Measurements from ENCODE around the gene KRTAP9-7.
"Not testable (repeated sequence)": the region's sequence is repeated elsewhere in the genome, so short reads cannot be mapped to it uniquely, and the experiment has no call there.

Gene KRTAP9-7

DNA sequence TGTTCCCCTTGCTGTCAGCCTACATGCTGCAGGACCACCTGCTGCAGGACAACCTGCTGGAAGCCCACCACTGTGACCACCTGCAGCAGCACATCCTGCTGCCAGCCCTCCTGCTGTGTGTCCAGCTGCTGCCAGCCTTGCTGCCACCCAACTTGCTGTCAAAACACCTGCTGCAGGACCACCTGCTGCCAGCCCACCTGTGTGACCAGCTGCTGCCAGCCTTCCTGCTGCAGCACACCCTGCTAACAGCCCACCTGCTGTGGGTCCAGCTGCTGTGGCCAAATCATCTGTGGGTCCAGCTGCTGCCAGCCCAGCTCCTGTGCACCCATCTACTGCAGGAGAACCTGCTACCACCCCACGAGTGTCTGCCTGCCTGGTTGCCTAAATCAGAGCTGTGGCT, 4.2 kb upstream of the KRTAP9-7 start:
- not testable (repeated sequence) for DNase-seq (ENCODE audit: low read depth in 1 of 2, low spot score in 1 of 2)

DNA sequence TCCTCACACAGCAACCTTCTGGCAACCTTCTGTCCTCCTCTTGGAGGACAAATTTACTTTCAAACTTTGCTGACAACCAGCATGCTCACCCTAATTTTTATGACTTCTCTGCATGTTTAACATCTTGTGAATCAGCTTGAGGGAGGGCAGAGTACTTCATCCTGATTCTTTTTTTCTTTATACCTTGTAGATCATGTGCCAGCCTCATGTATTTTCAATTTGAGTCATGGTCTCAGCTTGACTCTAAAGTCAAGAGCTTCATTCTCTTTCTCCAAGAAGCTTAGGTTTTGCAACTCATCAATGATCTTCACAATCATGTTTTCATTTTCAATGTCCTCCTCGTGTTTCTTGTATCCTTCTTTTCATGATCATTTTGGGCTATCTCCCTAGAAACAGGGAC, 3.6 kb upstream of the KRTAP9-7 start:
- DNase-seq (ENCODE audit: low read depth in 1 of 2, low spot score in 1 of 2), result no peak

DNA sequence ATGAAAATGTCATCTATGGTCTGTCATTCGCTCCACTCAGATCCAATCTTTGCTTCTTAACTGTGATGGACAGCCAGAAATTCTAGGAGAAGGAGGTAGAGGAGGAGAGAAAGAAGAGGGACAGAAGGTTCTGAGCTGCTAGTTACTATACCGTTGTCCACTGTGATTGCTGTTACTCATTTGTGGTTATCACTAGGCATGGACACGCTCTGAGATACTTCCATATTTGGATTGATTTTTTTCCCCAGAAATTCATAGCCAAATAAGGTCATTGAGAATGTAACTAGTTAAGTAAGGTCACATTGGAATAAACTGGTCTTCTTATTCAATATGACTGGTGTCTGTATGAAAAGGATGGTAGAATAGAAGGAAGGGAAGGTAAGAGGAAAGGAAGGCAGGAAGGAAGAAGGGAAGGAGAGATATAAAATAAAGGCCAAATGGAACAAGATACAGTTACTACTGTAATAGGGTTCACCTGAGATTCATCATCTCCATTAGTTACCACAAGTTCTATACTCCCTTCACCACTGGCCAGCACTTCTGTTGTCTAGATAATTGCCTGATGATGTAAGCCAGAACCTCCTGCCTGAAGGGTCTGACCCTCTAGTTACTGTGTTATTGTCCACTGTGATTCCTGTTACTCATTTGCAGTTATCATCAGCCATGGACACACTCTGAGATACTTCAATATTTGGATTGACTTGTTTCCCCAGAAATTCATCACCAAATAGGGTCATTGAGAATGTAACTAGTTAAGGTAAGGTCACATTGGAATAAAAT, 2.9 kb downstream of the KRTAP9-7 start:
- no peak for DNase-seq (ENCODE audit: low read depth in 1 of 2, low spot score in 1 of 2)

DNA sequence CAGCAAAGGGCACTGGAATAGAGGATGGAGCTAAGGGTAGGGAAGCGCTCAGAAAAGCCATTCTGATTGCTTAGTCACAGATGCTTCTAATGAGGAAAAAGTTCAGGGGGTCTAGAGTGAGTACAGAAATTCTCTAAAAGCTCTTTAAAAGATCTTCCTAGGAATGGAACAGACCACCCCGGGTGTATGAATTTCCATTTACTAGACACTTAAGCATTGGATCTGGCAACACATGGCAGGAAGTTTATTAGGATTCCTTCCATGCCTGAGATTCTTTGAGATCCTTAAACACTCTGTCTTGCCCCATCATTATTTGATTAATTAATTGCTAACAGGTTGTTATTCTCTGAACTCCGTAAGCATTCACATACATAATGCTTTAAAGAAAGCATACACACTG, 8.5 kb downstream of the KRTAP9-7 start:
- no peak for DNase-seq (ENCODE audit: low read depth in 1 of 2, low spot score in 1 of 2)

GRCh38 chr17:41284546-41284945, 9.0 kb downstream of the KRTAP9-7 start:
- no peak for DNase-seq (ENCODE audit: low read depth in 1 of 2, low spot score in 1 of 2)

GRCh38 chr17:41287050-41287449, 11.6 kb downstream of the KRTAP9-7 start:
- DNase-seq (ENCODE audit: low read depth in 1 of 2, low spot score in 1 of 2), result no peak

DNA sequence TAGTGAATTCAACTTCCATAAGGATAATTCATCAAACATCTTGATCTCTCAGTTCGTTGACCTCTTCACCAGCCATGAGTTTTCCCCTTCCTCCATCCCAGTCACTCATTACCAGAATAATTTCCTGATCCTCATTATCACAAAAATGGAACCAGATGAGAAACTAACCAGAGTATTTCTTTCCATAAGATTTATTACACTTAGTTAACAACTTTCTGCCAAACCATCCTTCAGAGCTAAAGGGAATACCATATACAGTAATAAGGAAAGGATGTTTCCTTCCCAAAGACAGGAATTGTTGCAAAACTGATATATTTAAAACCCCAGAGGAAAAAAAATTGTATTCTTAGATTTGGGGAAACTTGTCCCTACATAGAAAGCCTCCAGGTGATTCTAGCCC, 18.5 kb downstream of the KRTAP9-7 start:
- DNase-seq (ENCODE audit: low read depth in 1 of 2, low spot score in 1 of 2), result no peak

GRCh38 chr17:41296846-41297245, 21.3 kb downstream of the KRTAP9-7 start:
- no peak for DNase-seq (ENCODE audit: low read depth in 1 of 2, low spot score in 1 of 2)

DNA sequence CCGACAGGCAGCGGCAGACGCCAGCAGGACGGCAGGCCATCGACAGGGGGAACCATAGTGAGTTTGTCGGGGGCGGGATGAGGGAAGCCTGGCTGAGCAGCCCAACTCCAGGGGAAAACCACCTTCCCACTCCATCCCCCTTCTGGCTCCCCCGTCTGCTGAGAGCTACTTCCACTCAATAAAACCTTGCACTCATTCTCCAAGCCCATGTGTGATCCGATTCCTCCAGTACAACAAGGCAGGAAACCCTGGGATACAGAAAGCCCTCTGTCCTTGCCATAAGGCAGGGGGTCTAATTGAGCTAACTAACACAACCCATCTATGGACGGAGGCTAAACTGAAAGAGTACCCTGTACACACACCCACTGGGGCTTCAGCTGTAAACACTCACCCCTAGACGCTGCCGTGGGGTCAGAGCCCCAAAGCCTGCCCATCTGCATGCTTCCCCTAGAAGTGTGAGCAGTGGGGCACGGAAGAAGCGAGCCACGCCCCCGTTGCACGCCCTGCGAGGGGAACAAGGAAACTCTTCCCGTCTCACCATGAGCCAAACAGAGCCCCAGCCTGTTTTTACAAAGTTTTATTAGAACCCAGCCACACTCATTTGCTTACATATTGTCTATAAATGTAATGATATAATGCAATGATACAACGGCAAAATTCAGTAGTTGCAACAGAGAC, 23.1 kb downstream of the KRTAP9-7 start:
- DNase-seq (ENCODE audit: low read depth in 1 of 2, low spot score in 1 of 2), result no peak

DNA sequence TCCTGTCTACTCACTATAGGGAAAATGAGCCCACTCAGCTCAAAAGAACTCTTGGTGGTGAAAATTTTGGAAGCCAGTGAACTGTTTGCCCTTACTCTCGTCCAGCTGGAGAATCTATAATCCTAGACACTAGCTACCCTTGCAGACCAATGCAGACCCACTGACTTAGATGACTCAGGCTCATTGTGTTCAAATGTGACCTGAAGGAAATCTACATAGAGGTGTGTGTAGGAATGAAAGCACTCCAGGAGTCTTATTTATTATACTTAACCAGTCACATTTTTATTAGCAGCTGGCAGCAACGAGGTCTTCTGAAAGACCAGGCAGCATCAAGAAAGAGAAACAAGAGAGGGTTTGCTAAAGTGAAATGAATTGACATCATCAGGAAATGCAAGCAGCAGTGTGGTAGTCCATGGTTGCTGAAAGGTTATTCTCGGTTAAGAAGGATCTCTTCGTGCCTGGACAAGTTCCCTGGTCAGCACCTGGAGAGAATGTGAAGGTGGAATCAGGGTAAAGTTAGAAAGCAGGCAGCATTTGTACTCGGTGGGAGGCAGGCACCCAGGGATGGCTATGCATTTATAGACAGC, 25.8 kb downstream of the KRTAP9-7 start:
- DNase-seq (ENCODE audit: low read depth in 1 of 2, low spot score in 1 of 2), result no peak

DNA sequence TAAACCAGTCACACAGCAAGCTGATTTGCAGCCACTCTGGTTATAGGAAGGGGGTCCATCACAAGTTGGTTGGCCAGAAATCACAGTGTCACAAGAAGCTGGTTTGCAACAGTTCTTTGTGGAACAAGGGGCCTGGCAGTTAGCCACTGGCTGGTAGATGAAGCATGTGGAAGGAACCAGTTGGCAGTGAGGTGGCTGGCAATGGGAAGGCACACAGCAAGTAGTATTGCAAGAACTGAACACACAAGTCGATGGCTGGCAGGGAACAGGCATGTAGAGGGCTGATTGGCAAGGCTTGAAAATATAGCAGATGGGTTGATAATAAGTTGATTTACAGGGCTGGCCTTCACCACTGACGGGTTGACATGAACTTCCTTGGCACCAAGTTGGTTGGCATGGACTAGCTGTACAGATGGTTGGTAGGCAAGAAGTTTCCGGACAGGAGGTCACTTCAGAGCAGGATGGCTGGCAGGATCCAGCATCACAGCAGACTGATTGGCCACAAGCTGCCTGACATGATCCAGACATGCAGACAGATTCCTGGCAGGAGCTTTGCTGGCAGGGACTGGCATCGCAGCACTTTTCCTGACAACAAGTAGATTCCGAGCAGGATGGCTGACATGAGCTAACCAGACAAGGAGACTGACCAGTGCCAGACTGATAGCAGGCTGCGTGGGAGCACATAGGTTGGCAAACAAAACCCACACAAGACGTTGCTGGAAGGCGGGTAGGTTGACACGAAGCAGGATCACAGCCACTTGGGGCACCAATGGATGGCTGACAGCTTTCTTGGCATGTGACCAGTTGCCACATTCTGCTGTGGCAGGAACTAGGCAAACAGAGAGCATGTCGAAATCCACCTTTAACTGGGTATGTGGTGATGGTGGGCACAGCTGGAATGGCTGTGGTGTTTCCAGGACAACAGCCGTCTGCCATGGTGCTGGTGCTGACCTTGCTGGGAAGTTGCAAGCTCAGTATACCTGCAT, 26.7 kb downstream of the KRTAP9-7 start, which contains the start of gene KRTAP29-1:
KRTAP29-1 (minus strand) TSS at position 936 of the 986 bp plus-strand sequence; CDS start at position 936, 0 bp downstream.
- no peak for DNase-seq (ENCODE audit: low read depth in 1 of 2, low spot score in 1 of 2)

- DNase-seq (ENCODE audit: low read depth in 1 of 2, low spot score in 1 of 2), result no peak
Observed at GRCh38 chr17:41302981-41303380, 27.5 kb downstream of the KRTAP9-7 start.

GRCh38 chr17:41304091-41304490, 28.6 kb downstream of the KRTAP9-7 start:
- DNase-seq (ENCODE audit: low read depth in 1 of 2, low spot score in 1 of 2), result no peak

GRCh38 chr17:41307647-41308046, 32.1 kb downstream of the KRTAP9-7 start:
- no peak for DNase-seq (ENCODE audit: low read depth in 1 of 2, low spot score in 1 of 2)

- DNase-seq (ENCODE audit: low read depth in 1 of 2, low spot score in 1 of 2), result peak; percentile 41 to 71
Observed at GRCh38 chr17:41308251-41308917, 32.9 kb downstream of the KRTAP9-7 start.

GRCh38 chr17:41308918-41309359, 33.4 kb downstream of the KRTAP9-7 start, which contains the start of gene KRTAP16-1:
Gene KRTAP16-1 (minus strand): TSS chr17:41309309. CDS start chr17:41309253, 56 bp downstream.
- DNase-seq (ENCODE audit: low read depth in 1 of 2, low spot score in 1 of 2), result peak; percentile 9 to 32

GRCh38 chr17:41311111-41311510, 35.6 kb downstream of the KRTAP9-7 start:
- DNase-seq (ENCODE audit: low read depth in 1 of 2, low spot score in 1 of 2), result no peak

DNA sequence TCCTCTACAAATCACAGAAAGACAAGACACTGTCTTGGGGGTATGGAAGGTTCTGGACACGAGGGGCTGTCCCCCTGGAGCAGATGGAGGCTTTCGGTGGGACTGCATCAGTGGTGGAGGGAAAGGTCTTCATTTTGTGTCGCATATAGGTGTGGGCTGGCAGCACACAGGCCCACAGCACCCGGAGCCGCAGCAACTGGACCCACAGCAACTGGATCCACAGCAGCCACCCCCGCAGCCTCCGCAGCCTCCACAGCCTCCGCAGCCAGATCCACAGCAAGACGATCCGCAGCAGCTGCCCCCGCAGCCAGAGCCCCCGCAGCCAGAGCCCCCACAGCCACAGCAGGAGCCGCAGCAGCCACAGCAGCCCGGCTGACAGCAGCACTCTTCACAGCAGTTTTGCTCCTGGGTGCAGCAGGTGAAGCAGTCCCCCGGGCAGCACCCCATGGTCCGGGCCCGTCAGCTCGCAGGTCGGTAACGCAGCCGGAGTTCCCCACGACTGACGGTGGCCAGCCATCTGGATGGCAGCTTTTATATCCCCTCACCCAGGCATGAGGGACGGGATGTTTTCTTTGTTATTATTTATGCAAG, 39.8 kb downstream of the KRTAP9-7 start, which contains the start of gene KRTAP17-1:
KRTAP17-1 (minus strand) TSS at position 507 of the 591 bp plus-strand sequence; CDS start at position 447, 60 bp downstream.
- no peak for DNase-seq (ENCODE audit: low read depth in 1 of 2, low spot score in 1 of 2)

DNA sequence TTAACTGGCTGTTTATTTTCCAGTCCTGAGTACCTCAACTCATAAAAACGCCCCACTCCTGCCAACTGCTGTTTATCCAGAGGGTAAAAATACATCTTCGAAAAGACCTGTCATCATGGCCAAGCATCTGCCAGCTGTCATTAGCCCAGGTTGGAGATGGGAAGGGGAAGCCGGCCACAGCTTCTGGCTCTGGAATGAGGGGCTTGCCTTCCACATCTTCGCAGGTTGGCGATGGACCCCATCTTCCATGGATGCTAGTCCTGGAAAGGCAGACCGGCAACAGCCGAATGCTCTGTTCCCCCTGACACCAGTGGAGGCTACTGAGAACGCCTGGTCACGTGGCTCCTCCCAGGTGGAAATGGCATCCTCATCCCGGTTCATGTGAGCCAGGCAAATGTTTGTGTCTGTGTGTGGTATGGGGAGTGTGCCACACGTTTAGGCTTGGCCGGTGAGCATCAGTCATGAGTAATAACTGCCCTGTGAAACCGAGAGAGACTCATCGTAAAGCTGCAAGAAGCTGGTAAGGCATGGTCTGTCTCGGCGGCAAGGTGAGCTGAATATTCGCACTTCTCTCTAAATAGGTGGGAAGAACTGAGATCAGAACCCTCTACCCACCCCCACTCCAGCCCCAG, 40.4 kb downstream of the KRTAP9-7 start:
- no peak for DNase-seq (ENCODE audit: low read depth in 1 of 2, low spot score in 1 of 2)

Data from activated T-helper 1 cell treated with anti-CD3 and anti-CD28 coated beads, Interleukin-2, amount 50 U/mL, for 16 hours (primary cell).